Measurements from ENCODE around the gene PTK7.
A peak's percentile ranks its signal among the peaks of the same experiment; 100 is the strongest.

The PTK7 gene

DNA sequence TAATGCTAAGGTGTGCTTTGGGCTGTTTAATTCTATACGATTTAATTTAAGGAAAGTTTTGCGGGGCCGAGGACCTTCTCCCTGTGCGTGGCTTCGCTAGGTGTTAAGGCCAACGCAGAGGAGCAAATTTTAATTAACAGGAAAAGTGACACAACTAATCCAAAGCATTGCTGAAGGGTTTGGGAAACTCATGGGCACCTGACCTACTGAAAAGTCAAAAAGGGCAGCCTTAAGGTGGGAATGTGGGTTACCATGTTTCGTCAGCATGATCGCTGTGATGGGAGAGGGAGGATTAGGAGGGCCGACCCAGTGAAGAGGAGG is 105.5 kb downstream of the PTK7 start:
- no peak for DNase-seq

- DNase-seq = peak; percentile 82
These were observed 106.1 kb downstream of the PTK7 start, which contains the start of gene CUL9 for GRCh38 chr6:43181942-43182860. Gene CUL9 (plus strand): TSS chr6:43182196. CDS start chr6:43184311, 2,115 bp downstream.

DNA sequence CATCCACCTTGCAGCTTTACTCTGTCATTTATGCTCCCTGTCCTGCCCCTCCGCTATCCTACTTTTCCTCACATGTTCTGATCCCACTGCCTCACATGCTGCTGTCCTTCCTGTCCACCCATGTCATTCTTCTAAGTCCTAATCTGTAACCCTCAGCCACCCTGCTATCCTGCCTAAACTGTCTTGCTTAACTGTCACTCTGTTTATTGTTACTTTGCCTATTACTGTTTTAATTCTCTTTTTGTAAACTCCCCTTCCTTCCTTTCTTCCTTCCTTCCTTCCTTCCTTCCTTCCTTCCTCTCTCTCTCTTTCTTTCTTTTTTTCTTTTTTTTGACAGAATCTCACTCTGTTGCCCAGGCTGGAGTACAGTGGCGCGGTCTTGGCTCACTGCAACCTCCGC is 107.3 kb downstream of the PTK7 start:
- DNase-seq = no peak

DNA sequence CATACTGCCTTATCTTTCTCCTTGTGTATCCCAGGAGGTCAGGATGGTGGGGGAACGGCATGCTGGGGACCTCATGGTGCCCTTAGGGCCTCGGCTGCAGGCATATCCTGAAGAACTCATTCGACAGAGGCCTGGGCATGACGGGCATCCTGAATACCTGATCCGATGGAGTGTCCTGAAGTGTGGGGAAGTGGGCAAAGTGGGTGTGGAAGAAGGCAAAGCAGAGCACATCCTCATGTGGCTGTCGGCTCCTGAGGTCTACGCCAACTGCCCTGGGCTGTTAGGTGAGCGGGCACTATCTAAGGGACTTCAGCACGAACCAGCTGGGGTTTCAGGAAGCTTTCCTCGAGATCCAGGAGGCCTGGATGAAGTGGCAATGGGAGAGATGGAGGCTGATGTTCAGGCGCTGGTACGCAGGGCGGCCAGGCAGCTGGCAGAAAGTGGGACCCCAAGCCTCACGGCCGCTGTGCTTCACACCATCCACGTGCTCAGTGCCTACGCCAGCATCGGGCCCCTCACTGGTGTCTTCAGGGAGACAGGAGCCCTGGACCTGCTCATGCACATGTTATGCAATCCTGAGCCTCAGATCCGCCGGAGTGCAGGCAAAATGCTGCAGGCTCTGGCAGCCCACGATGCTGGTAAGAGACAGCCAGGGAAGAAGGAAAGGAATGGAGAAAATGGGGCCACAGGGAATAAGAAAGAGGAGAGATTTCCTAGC is 108.3 kb downstream of the PTK7 start:
- no peak for DNase-seq

DNA sequence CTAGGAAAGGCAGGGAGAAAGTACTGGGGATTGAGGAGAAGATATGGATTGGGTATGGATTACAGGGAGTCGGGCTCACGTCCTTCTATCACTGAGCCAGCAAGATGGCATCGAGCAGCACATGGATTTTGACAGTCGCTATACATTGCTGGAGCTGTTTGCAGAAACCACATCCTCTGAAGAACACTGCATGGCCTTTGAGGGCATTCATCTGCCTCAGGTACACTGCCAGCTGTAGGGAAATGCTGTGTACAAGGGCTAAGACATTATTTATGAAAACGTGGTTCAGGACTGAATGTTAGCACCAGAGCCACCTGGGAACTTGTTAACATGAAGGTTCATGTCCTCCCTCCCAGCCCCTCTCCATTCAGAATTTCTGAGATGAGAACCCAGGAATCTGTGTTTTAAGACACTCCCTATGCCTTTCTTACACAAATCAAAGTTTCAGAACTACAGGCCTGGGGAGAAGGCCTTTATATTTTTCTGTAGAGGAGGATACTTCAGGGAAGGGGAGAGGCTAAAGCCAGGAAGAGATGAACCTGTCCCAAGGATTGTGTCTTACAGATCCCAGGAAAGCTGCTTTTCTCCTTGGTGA is 109.4 kb downstream of the PTK7 start:
- no peak for DNase-seq

DNA sequence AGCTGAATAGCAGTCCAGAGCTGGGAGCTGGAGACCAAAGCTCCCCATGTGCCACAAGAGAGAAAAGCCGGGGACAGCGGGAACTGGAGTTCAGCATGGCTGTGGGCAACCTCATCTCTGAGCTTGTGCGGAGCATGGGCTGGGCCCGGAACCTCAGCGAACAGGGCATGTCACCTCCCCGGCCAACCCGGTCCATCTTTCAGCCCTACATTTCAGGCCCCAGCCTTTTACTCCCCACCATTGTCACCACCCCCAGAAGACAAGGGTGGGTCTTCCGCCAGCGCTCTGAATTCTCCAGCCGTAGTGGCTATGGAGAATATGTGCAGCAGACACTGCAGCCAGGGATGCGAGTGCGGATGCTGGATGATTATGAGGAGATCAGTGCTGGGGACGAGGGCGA is 109.9 kb downstream of the PTK7 start:
- no peak for DNase-seq

- no peak for DNase-seq
These were observed 110.6 kb downstream of the PTK7 start for GRCh38 chr6:43186706-43187105.

DNA sequence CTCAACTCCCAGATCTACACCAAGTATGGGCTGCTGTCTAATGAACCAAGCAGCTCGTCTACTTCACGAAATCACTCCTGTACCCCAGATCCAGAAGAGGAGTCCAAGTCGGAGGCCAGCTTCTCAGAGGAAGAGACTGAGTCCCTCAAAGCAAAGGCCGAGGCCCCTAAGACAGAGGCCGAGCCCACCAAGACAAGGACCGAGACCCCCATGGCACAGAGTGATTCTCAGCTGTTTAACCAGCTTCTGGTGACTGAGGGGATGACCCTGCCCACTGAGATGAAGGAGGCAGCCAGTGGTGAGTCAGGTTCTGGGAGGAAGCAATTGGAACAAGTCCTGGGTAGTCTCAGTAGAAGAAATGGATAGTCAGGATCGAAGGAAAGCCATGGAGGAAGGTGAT is 111.7 kb downstream of the PTK7 start:
- no peak for DNase-seq

GRCh38 chr6:43188426-43188825 is 112.3 kb downstream of the PTK7 start:
- DNase-seq = no peak

GRCh38 chr6:43189776-43190304 is 113.7 kb downstream of the PTK7 start:
- DNase-seq = no peak

GRCh38 chr6:43192911-43193310 is 116.8 kb downstream of the PTK7 start:
- DNase-seq = no peak

DNA sequence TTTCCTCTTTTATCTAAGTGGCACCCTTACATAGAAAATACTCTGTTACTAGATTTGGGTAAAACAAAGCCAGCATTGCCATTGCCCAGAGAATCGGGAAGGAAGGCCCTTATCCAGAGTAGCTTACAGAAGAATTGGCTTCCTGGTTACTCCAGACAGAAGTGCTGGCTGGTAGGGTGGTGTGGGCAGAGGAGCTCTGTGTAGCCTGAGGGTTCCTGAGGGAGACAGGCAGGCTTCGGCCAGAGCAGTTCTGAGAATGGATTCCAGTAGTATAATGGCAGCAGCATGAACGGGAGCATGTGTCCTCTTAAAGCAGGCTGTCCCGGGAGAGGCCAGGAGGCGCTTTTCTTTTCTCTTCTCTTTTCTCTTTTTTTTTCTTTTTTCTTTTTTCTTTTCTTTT is 117.8 kb downstream of the PTK7 start:
- no peak for DNase-seq

GRCh38 chr6:43196337-43196736 is 120.2 kb downstream of the PTK7 start:
- DNase-seq = no peak

DNA sequence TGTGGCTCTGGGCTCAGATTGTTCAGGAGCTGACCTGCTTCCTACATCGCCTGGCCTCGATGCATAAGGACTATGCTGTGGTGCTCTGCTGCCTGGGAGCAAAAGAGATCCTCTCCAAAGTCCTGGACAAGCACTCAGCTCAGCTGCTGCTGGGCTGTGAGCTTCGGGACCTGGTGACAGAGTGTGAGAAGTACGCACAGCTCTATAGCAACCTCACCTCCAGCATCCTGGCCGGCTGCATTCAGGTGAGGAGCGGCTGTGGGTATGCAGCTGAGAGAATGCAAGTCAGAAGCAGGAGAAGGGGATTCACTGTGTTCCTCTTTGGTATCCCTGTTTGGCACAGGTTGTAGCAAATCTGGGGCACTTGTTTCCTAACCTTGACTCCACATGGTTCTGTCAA is 123.8 kb downstream of the PTK7 start:
- DNase-seq = no peak

- no peak for DNase-seq
These were observed 124.4 kb downstream of the PTK7 start for GRCh38 chr6:43200541-43200940.

- DNase-seq = no peak
These were observed 126.3 kb downstream of the PTK7 start for GRCh38 chr6:43202451-43202850.

DNA sequence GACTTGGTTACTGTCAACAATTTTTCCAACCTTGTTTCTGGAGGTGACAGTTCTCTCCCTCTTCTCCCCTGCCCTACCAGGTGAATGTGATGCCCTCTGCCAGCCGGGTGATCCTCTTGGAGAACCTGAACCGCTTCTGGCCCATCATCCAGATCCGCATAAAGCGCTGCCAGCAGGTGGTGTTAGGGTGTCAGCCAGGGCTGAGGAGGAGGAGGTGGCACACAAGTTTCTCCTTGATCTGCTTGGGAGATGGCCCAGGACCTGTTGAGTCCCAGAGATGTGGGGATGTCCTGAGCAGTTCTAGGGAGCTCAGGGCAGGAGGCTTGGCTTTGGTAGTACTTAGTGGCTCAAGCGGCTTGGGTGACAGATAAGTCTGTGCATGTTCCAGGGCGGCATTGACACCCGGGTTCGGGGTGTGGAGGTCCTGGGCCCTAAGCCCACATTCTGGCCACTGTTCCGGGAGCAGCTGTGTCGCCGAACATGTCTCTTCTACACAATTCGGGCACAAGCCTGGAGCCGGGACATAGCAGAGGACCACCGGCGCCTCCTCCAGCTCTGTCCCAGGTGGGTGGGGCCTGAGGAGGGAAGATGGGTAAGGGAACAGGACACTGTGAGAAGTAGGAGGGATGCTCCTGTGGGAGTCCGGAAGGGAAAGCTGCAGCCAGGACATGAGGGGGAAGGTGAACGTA is 127.1 kb downstream of the PTK7 start:
- no peak for DNase-seq

GRCh38 chr6:43203718-43204095 is 127.6 kb downstream of the PTK7 start:
- DNase-seq = no peak

DNA sequence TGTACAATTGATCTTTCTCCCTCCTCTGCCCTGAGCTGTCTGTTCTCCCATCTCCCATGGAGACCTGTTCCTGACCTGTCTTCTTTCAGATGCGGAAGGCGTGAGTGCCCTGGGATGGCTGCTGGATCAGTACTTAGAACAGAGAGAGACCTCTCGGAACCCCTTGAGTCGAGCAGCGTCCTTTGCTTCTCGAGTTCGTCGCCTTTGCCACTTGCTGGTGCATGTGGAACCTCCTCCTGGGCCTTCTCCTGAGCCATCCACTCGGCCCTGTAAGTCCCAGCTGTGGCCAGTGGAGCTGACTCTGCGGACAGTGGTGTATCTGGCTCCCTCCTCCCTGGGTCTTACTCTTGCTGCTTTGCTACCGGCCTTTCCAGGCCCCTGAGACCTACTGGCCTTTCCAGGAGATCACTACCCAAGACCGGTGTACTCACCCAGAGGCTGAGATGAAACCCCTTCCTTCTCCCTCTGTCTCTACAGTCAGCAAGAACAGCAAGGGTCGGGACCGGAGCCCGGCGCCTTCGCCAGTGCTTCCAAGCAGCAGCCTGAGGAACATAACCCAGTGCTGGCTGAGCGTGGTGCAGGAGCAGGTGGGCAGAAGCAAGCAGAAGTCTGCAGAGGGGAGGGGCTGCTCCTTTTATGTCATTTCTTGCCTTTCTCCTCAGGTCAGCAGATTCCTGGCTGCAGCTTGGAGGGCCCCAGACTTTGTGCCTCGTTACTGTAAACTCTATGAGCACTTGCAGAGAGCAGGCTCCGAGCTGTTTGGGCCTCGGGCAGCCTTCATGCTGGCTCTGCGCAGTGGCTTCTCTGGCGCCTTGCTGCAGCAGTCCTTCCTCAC is 128.4 kb downstream of the PTK7 start:
- no peak for DNase-seq

GRCh38 chr6:43205849-43206248 is 129.7 kb downstream of the PTK7 start:
- DNase-seq = no peak

GRCh38 chr6:43207286-43207685 is 131.2 kb downstream of the PTK7 start:
- DNase-seq = no peak

Measured in stimulated activated CD4-positive, alpha-beta T cell treated with anti-CD3 and anti-CD28 coated beads, Interleukin-1b, Interleukin-23, amount 100 ng/mL, for 48 hours (primary cell).